ENCODE measurements around the gene NXPH2. TPM values are rescaled to one million over a fixed set of nuclear protein-coding genes. Genes with fewer than 3 reads are reported as not detected.

Gene NXPH2
- total and polyA plus RNA-seq, 9 donors, result 0.67 to 10.0 (median 2.5) TPM

- WGBS, 3 donors, result 72 to 76% (median 76%) methylated on average over 4 of the region's 4 CpGs
- intact Hi-C loops (cut with DNase I), result no loop called here
- no peaks in the 10 kb centered on the region for H3K9me3 ChIP-seq
- no peak overlapping the region for H3K4me3 ChIP-seq
- H3K36me3 ChIP-seq, result no peaks in the 10 kb centered on the region
- DNase-seq, result no peak
- TF ChIP-seq EP300 (IDR thresholded peaks at IDR 0.05) (no peak), POLR2A (IDR thresholded peaks at IDR 0.05) (no peak)
- no peak overlapping the region for H3K27ac ChIP-seq
- no peaks in the 10 kb centered on the region for H3K4me1 ChIP-seq (ENCODE audit: insufficient read depth)
- H3K27me3 ChIP-seq, result no peaks in the 10 kb centered on the region
Observed at GRCh38 chr2:138771534-138771933, 8.7 kb downstream of the NXPH2 start.

GRCh38 chr2:138767101-138767500, 13.1 kb downstream of the NXPH2 start:
- H3K4me3 ChIP-seq, result no peak overlapping the region

GRCh38 chr2:138766464-138766863, 13.7 kb downstream of the NXPH2 start:
- H3K27me3 ChIP-seq, result no peaks in the 10 kb centered on the region
- no peaks in the 10 kb centered on the region for H3K4me1 ChIP-seq (ENCODE audit: insufficient read depth)
- intact Hi-C loops (cut with DNase I), result no loop called here
- no peak for DNase-seq
- TF ChIP-seq CTCF (IDR thresholded peaks at IDR 0.05), result no peak
- no peak for TF ChIP-seq POLR2A (IDR thresholded peaks at IDR 0.05)
- no peak for TF ChIP-seq EP300 (IDR thresholded peaks at IDR 0.05)
- 88 to 93% (median 93%) methylated on average over 3 of the region's 3 CpGs for WGBS, 3 donors
- no peaks in the 10 kb centered on the region for H3K9me3 ChIP-seq
- no peak overlapping the region for H3K27ac ChIP-seq
- H3K36me3 ChIP-seq, result no peaks in the 10 kb centered on the region
- no peak overlapping the region for H3K4me3 ChIP-seq

More at GRCh38 chr2:138767101-138767500, 13.1 kb downstream of the NXPH2 start:
- no peaks in the 10 kb centered on the region for H3K27me3 ChIP-seq
- no peaks in the 10 kb centered on the region for H3K4me1 ChIP-seq (ENCODE audit: insufficient read depth)
- H3K36me3 ChIP-seq, result no peaks in the 10 kb centered on the region
- TF ChIP-seq POLR2A (IDR thresholded peaks at IDR 0.05) (no peak), EP300 (IDR thresholded peaks at IDR 0.05) (no peak), CTCF (IDR thresholded peaks at IDR 0.05) (no peak)
- no peaks in the 10 kb centered on the region for H3K9me3 ChIP-seq
- H3K27ac ChIP-seq, result no peak overlapping the region
- intact Hi-C loops (cut with DNase I), result no loop called here
- WGBS, 3 donors, result 80 to 86% (median 84%) methylated on average over 1 of the region's 1 CpG
- DNase-seq, result no peak

- H3K27ac ChIP-seq, result no peak overlapping the region
- DNase-seq, result no peak
- H3K4me1 ChIP-seq (ENCODE audit: insufficient read depth), result no peaks in the 10 kb centered on the region
- H3K9me3 ChIP-seq, result no peaks in the 10 kb centered on the region
- no peak overlapping the region for H3K4me3 ChIP-seq
- no peaks in the 10 kb centered on the region for H3K27me3 ChIP-seq
- intact Hi-C loops (cut with DNase I), result no loop called here
- TF ChIP-seq CTCF (IDR thresholded peaks at IDR 0.05) (no peak), EP300 (IDR thresholded peaks at IDR 0.05) (no peak), POLR2A (IDR thresholded peaks at IDR 0.05) (no peak)
- H3K36me3 ChIP-seq, result no peaks in the 10 kb centered on the region
Observed at GRCh38 chr2:138763971-138764370, 16.2 kb downstream of the NXPH2 start.

GRCh38 chr2:138762533-138762932, 17.7 kb downstream of the NXPH2 start:
- Histone ChIP-seq H3K4me3 (no peak overlapping the region), H3K27ac (no peak overlapping the region), H3K36me3 (no peaks in the 10 kb centered on the region), H3K9me3 (no peaks in the 10 kb centered on the region), H3K27me3 (no peaks in the 10 kb centered on the region), H3K4me1 (ENCODE audit: insufficient read depth) (no peaks in the 10 kb centered on the region)
- intact Hi-C loops (cut with DNase I), result no loop called here
- DNase-seq, result no peak
- TF ChIP-seq CTCF (IDR thresholded peaks at IDR 0.05), result no peak
- no peak for TF ChIP-seq POLR2A (IDR thresholded peaks at IDR 0.05)
- no peak for TF ChIP-seq EP300 (IDR thresholded peaks at IDR 0.05)

Data from ovary (tissue), 9 donors.